K562 (cell line): ENCODE results near the gene ITPRIPL2. TPM values are rescaled to one million over a fixed set of nuclear protein-coding genes. Genes with fewer than 3 reads are reported as not detected.

Experiments
- ATAC-seq: fragments of 200-7000 bp; cut with Tn5 transposase; 3 replicates; pipeline ENCODE4 v1.9.1; 2020; ENCODE audit warnings: moderate library complexity
- BruUV-seq: library from RNA; stranded (reverse); fragments of 400-500 nt; replicated peaks from 2 replicates; lab custom pipeline; 2021; lab: Mats Ljungman, UMichigan
- CTCF ChIA-PET: fragments of 300-600 bp; formaldehyde crosslinking; extraction: SDS; loops from one replicate; lab custom pipeline; 2021; ENCODE audit warnings: low intra/inter-chr PET ratio; lab: Yijun Ruan, JAX
- POLR2A ChIA-PET: fragments of 300-600, 350-650 bp; sonication (Branson Sonifier 250); formaldehyde crosslinking; extraction: SDS; loops from one replicate; lab custom pipeline; 2021; ENCODE audit warnings: antibody characterized with exemption, inconsistent platforms; lab: Yijun Ruan, JAX
- DNase-seq, 4 experiments: peaks; one replicate each; pipeline versions ENCODE4 v3.0.0 to v3.0.0-alpha.2; 2011 to 2018; ENCODE audit warnings: low spot score in 3 of 4, mixed read lengths in 3 of 4; ENCODE audit errors: extremely low read depth in 1 of 4
- FAIRE-seq: peaks from 2 replicates; lab custom pipeline; 2011; peaks lifted over from hg19 to GRCh38; lab: Jason Lieb, UNC
- H2AFZ ChIP-seq: 2 replicates; pipeline ENCODE4 v1.6.0; 2011; ENCODE audit warnings: low read depth, low read length, control low read depth, inconsistent platforms
- H3K27ac ChIP-seq: fragments of 200-600 bp; 3 replicates; pipeline ENCODE4 v1.8.0; 2011; ENCODE audit warnings: low read depth, mild to moderate bottlenecking, control low read depth, inconsistent platforms, low read length, moderate library complexity, mixed read lengths; ENCODE audit errors: extremely low read depth
- H3K27me3 ChIP-seq, 2 experiments: fragments of 300-600 bp in 1 of 2; 2 replicates in 1 of 2; 3 replicates in 1 of 2; pipeline versions ENCODE4 v1.6.0 to v1.8.0; 2011; ENCODE audit warnings: inconsistent platforms in 2 of 2, low read length in 2 of 2, mild to moderate bottlenecking in 1 of 2, mixed read lengths in 1 of 2, moderate library complexity in 1 of 2; ENCODE audit not compliant: control insufficient read depth in 2 of 2, insufficient read depth in 2 of 2
- H3K36me3 ChIP-seq: fragments of 300-600 bp; 3 replicates; pipeline ENCODE4 v1.8.0; 2011; ENCODE audit warnings: mild to moderate bottlenecking, low read length, inconsistent platforms; ENCODE audit not compliant: control insufficient read depth, insufficient read depth
- H3K4me1 ChIP-seq, 2 experiments: fragments of 200-600 bp in 1 of 2; replicated peaks in 1 of 2; 2 replicates in 1 of 2; 3 replicates in 1 of 2; pipeline versions ENCODE4 v1.5.1 to v1.8.0; 2011; ENCODE audit warnings: inconsistent platforms in 2 of 2, low read length in 2 of 2, mild to moderate bottlenecking in 1 of 2, mixed read lengths in 1 of 2, moderate library complexity in 1 of 2; ENCODE audit not compliant: control insufficient read depth in 2 of 2, insufficient read depth in 2 of 2
- H3K4me2 ChIP-seq: 2 replicates; pipeline ENCODE4 v1.6.1; 2011; ENCODE audit warnings: low read length, control low read depth, inconsistent platforms, mixed read lengths; ENCODE audit not compliant: insufficient read depth
- H3K4me3 ChIP-seq: fragments of 200-600 bp; sonication (generic), shearing (Covaris generic); 2 replicates; pipeline ENCODE4 v1.5.1; 2016; ENCODE audit warnings: control low read depth, inconsistent platforms
- H3K79me2 ChIP-seq: fragments of 200-600 bp; 3 replicates; pipeline ENCODE4 v1.8.0; 2011; ENCODE audit warnings: low read length, inconsistent platforms; ENCODE audit not compliant: control insufficient read depth, insufficient read depth
- H3K9ac ChIP-seq, 2 experiments: 2 replicates each; pipeline versions ENCODE4 v1.6.0 to v1.6.1; 2011; ENCODE audit warnings: low read depth in 2 of 2, low read length in 2 of 2, control low read depth in 1 of 2, inconsistent platforms in 1 of 2, mild to moderate bottlenecking in 1 of 2, mixed read lengths in 1 of 2; ENCODE audit not compliant: insufficient read depth in 1 of 2
- H3K9me1 ChIP-seq: one replicate; pipeline ENCODE4 v1.6.0; 2011; ENCODE audit warnings: inconsistent platforms, mild to moderate bottlenecking, low read length, moderate library complexity; ENCODE audit not compliant: control insufficient read depth, insufficient read depth
- H3K9me3 ChIP-seq: replicated peaks from 2 replicates; pipeline ENCODE4 v1.5.1; 2011; ENCODE audit warnings: low read depth, low read length, inconsistent platforms; ENCODE audit not compliant: control insufficient read depth, insufficient read depth
- H4K20me1 ChIP-seq: replicated peaks from 2 replicates; pipeline ENCODE4 v1.6.1; 2011; ENCODE audit warnings: low read length, inconsistent platforms, mixed read lengths; ENCODE audit not compliant: control insufficient read depth, insufficient read depth
- FOXJ2 ChIP-seq: fragments of 200-800 bp; sonication (Bioruptor generic); IDR thresholded peaks from 2 replicates; pipeline ENCODE4 v1.6.1; 2016; ENCODE audit warnings: missing genetic modification characterization, missing compliant biosample characterization
- NCOA4 ChIP-seq: fragments of 450-650 bp; IDR thresholded peaks from 2 replicates; pipeline ENCODE4 v1.6.1; 2018; ENCODE audit warnings: mild to moderate bottlenecking; ENCODE audit not compliant: partially characterized antibody
- NFYB ChIP-seq: IDR thresholded peaks from 2 replicates; pipeline ENCODE4 v1.6.1; 2011; ENCODE audit warnings: mild to moderate bottlenecking, moderate library complexity; ENCODE audit not compliant: insufficient read length; ENCODE audit errors: extremely low read depth
- NUFIP1 ChIP-seq: fragments of 450-650 bp; IDR thresholded peaks from 2 replicates; pipeline ENCODE4 v1.6.1; 2018; ENCODE audit not compliant: partially characterized antibody
- TCF7 ChIP-seq: sonication (generic); IDR thresholded peaks from 2 replicates; pipeline ENCODE4 v1.6.1; 2016; ENCODE audit warnings: antibody characterized with exemption, borderline replicate concordance
- ZNF134 ChIP-seq: fragments of 250-450 bp; sonication (Bioruptor Pico); conservative IDR thresholded peaks from 2 replicates; pipeline ENCODE4 v1.4.0; 2020
- ZNF311 ChIP-seq: fragments of 250-450 bp; sonication (Bioruptor Pico); IDR thresholded peaks from 2 replicates; pipeline ENCODE4 v1.4.0; 2020; ENCODE audit warnings: mild to moderate bottlenecking, moderate library complexity
- WGBS: fragments of 100-300 bp; shearing (Covaris generic); methylation state at CpG from one replicate; pipeline ENCODE4 v1.1.6; 2016; ENCODE audit warnings: low coverage, mixed read lengths; ENCODE audit not compliant: insufficient coverage; ENCODE audit errors: missing lambda C conversion rate; 5-methylcytosine and 5-hydroxymethylcytosine counted together
- in situ Hi-C: fragments of 300-500 bp; cut with MboI; formaldehyde crosslinking; loops from 4 replicates; pipeline ENCODE4 v1.15.0; 2018; ENCODE audit warnings: inconsistent platforms, mixed read lengths
- intact Hi-C: fragments of 100-400 bp; cut with micrococcal nuclease; formaldehyde crosslinking; loops from 2 replicates; pipeline ENCODE4 v1.14.2; 2022
- polyA plus RNA-seq, 8 experiments: library from polyadenylated mRNA; depleted of rRNA in 4 of 8; stranded (reverse) in 5 of 8; unstranded in 3 of 8; fragments of >200 nt; fragmentation: Nextera tagmentation in 2 of 8; fragmentation: Illumina TruSeq in 1 of 8; extraction: Ambion mirVana in 2 of 8; extraction: Trizol in 1 of 8; gene quantifications; 2 replicates each; pipeline versions ENCODE4 v1.2.1 to v1.2.3, GENCODE V29; 2011 to 2014; ENCODE audit warnings: inconsistent platforms in 1 of 8, missing spikeins in 1 of 8
- total RNA-seq, 7 experiments: library from RNA; depleted of rRNA in 6 of 7; stranded (reverse); fragments of >200 nt in 6 of 7; fragmentation: Illumina TruSeq in 2 of 7; extraction: Trizol in 2 of 7; gene quantifications; 2 replicates each; pipeline versions ENCODE4 v1.2.1 to v1.2.3, GENCODE V29; 2011 to 2021; ENCODE audit warnings: low replicate concordance in 1 of 7
- TF ChIP-seq, protein P1 (sequence below): sonication (generic); formaldehyde crosslinking; IDR thresholded peaks from 2 replicates; pipeline ENCODE4 v1.5.0; 2020; ENCODE audit warnings: missing genetic modification reagents

Gene ITPRIPL2
- total and polyA plus RNA-seq, 9 of the 15 experiments (the other 6 are each of a cell fraction or from before 2014, with no cell fraction given), result 0.04 to 2.2 (median 0.58) TPM

DNA sequence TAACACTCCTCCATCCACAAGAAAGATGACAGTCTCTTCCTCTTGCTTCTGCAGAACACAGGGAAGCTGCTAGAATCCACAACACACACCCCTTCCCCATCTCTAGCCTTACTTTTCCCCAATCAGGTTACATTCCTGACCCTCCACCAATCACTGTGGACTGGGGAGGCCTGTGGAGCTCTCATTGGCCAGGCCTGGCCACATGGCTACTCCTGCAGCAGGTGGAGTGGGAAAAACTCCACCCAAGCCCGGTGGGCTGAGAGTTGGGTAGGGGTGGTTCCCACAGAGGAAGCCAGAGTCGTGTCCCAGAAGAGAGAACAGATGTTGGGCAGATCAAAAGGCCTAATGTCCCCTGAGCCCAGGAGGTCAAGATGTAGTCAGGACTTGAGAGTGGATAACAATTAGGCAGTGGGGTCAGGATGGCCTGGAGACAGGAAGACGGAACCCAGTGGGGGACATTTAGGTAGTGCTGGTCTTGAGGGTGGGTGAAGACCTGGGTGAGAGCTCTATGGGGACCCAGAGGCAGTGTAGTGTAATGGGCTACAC is 24.3 kb upstream of the ITPRIPL2 start:
- no peak overlapping the region for H3K4me3 ChIP-seq
- ChIA-PET CTCF (no interaction called here), POLR2A (interaction anchor here (0.6 kb wide), 1 partner anchor 69 kb away, joined by 6 read pairs; no protein-coding TSS in a partner anchor)
- in situ Hi-C loops (loop anchor here (5.0 to 10.0 kb wide), 2 partner anchors 288 to 425 kb away; no protein-coding TSS in a partner anchor), intact Hi-C loops (loop anchor here (5.0 kb wide), 1 partner anchor 107 kb away; the partner anchor contains the start of gene TMC7)
- H3K27ac ChIP-seq, result no peak overlapping the region
- no peak for DNase-seq
- H3K9ac ChIP-seq, result no peak overlapping the region
- WGBS, result 9% methylated on average over 3 of the region's 3 CpGs
- peaks cover 13 to 15% of the 10 kb centered on the region in 2 experiments; a peak in 4 of 5 replicates for H3K4me1 ChIP-seq
- H3K9me1 ChIP-seq, result no peaks in the 10 kb centered on the region
- H3K79me2 ChIP-seq, result no peaks in the 10 kb centered on the region
- no peak for FAIRE-seq
- H4K20me1 ChIP-seq, result no peaks in the 10 kb centered on the region
- no peaks in the 10 kb centered on the region for H3K36me3 ChIP-seq
- H3K27me3 ChIP-seq, result no peaks in the 10 kb centered on the region
- H2AFZ ChIP-seq, result no peak overlapping the region
- TF ChIP-seq TCF7, result no peak
- TF ChIP-seq, protein P1, sequence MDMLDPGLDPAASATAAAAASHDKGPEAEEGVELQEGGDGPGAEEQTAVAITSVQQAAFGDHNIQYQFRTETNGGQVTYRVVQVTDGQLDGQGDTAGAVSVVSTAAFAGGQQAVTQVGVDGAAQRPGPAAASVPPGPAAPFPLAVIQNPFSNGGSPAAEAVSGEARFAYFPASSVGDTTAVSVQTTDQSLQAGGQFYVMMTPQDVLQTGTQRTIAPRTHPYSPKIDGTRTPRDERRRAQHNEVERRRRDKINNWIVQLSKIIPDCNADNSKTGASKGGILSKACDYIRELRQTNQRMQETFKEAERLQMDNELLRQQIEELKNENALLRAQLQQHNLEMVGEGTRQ (CRISPR knock-in tag), result peak; percentile 64
- peak; percentile 58 for TF ChIP-seq NFYB
- no peak for ATAC-seq
- no peaks in the 10 kb centered on the region for H3K9me3 ChIP-seq
- no TSS peak for BruUV-seq
- no peak overlapping the region for H3K4me2 ChIP-seq

DNA sequence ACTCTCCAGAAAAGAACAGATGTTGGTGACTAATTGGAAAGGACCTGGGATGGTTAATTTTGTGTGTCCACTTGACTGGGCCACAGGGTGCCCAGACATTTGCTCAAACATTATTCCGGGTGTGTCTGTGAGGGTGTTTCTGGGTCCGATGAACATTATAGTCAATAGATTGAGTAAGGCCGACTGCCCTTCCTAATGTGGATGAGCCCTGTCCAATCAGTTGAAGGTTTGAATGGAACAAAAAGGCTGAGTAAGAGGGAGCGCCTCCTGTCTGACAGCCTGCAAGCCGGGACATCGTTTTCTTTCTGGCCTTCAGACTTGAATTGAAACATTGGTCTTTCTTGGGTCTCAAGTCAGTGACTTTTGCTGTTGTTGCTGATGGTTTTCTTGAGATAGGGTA is 22.8 kb upstream of the ITPRIPL2 start:
- ATAC-seq (no peak), DNase-seq (no peak), FAIRE-seq (no peak)
- TF ChIP-seq NUFIP1, result no peak
- peak; percentile 53; the same call in 1 of the 2 replicates for TF ChIP-seq ZNF134 (CRISPR knock-in tag)
- TF ChIP-seq ZNF311 (CRISPR knock-in tag), result no peak
- TF ChIP-seq NCOA4, result no peak
- TF ChIP-seq FOXJ2 (tag), result no peak
- Histone ChIP-seq H3K4me1 (peaks cover 8 to 14% of the 10 kb centered on the region in 2 experiments; a peak in 3 of 5 replicates), H3K79me2 (no peaks in the 10 kb centered on the region), H3K4me2 (no peak overlapping the region), H2AFZ (no peak overlapping the region), H3K4me3 (no peak overlapping the region), H3K9me1 (no peaks in the 10 kb centered on the region), H3K36me3 (no peaks in the 10 kb centered on the region), H3K27me3 (no peaks in the 10 kb centered on the region), H3K9me3 (no peaks in the 10 kb centered on the region), H3K9ac (no peak overlapping the region), H4K20me1 (no peaks in the 10 kb centered on the region), H3K27ac (no peak overlapping the region)
- POLR2A ChIA-PET, result no interaction called here
- WGBS, result 5% methylated on average over 6 of the region's 6 CpGs
- CTCF ChIA-PET, result no interaction called here
- intact Hi-C loops, result no loop called here
- in situ Hi-C loops, result loop anchor here (5.0 kb wide), 1 partner anchor 86 kb away; no protein-coding TSS in a partner anchor
- no TSS peak for BruUV-seq
